ENCODE results near the gene COL8A1.

DNA sequence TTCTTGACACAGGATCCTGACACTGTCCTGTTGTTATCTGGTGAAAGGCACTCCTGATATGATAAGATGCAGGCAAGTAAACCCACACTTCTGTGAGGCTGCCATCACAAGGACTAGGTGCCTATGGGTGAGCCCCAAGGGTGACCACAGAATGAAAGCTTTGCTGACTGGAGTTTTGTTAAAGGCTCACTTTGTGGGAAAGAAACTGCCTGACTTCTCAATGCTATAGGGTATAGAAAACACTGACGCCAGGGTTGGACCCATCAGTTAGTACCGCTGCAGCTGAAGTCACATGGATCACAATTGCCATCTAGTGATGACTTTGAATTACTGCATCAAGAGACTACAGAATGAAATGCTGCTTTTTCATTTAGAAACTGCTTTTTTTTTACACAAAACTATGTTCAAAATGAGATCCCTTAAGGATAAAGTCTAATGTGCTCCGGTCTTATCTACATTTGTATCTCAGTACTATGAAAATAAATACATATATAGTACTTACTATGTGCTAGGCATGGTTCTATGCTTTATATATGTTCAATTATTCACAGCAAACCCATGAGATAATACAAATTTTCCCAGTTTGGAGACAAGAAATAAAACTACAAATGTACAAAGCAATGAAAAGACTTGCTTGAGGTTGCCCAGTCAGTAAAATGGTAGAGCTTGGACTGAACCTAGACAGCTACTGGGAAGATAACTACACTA, 115.0 kb downstream of the COL8A1 start:
- TF ChIP-seq POLR2A (IDR thresholded peaks at IDR 0.05; ENCODE audit: low read depth, low read length): no peak
- TF ChIP-seq POLR2AphosphoS5 (IDR thresholded peaks at IDR 0.05; ENCODE audit: low read depth, low read length): no peak
- TF ChIP-seq TAF1 (IDR thresholded peaks at IDR 0.05; ENCODE audit: low read depth, low read length): no peak
- TF ChIP-seq PAX5 (IDR thresholded peaks at IDR 0.05; ENCODE audit: insufficient read depth, low read length, severe bottlenecking): no peak
- no peak for TF ChIP-seq SPI1 (IDR thresholded peaks at IDR 0.05; ENCODE audit: low read depth, low read length)
